ENCODE results near the gene B4GALNT3. TPM values are rescaled to one million over a fixed set of nuclear protein-coding genes. Genes with fewer than 3 reads are reported as not detected.

B4GALNT3 gene
- total and polyA plus RNA-seq, 10 of the 15 experiments (the other 5 are each of a cell fraction or from before 2014, with no cell fraction given): 0.05 to 4.2 (median 2.7) TPM; not detected in 1

DNA sequence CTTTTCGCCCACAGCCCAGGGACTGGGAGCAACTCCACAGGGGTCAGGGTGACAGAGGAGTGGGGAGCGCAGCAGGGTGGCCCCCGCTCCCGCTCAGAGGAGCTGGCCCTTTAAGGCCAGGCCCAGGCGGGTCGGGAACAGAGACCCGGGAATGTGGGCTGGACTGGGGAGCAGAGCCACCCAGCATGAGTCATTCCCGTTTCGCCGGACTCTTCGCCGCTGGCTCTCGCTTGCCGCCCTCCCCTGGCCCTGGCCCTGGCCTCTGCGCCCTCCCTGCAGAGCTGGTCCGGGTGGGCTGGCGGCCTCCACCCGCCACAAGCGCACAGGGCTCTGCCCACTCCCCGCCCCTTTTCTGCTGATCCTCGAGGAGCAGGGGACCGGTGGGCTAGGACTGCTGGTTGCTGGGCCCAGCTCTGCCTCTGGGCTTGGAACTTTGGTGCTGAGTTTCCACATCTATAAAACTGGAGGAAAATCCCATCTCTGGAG lies 110.7 kb downstream of the B4GALNT3 start:
- ChIA-PET RAD21 (ENCODE audit: unreplicated experiment) (interaction anchor here (0.9 to 1.4 kb wide), 5 partner anchors 240 to 523 kb away, joined by 3 read pairs; no protein-coding TSS in a partner anchor), SMC1A (ENCODE audit: uncharacterized antibody, unreplicated experiment) (interaction anchor here (0.8 to 1.6 kb wide), 4 partner anchors 54 to 1035 kb away, joined by 3 to 4 read pairs (median 3); partner anchors contain the start of gene RAD52), CTCF (interaction anchor here (0.7 to 5.2 kb wide), 12 partner anchors 16 to 547 kb away, joined by 3 to 50 read pairs (median 5); partner anchors contain the start of gene RAD52), POLR2A (interaction anchor here (1.2 kb wide), 1 partner anchor 246 kb away, joined by 3 read pairs; no protein-coding TSS in a partner anchor)
- H2AFZ ChIP-seq (ENCODE audit: control insufficient read depth, low read depth, low read length): no peak overlapping the region
- FAIRE-seq (no peak), DNase-seq (ENCODE audit: low read depth, low spot score) (no peak), ATAC-seq (no peak; the same call in 2 of the 3 replicates)
- no peak overlapping the region for H3K27ac ChIP-seq (ENCODE audit: control insufficient read depth, insufficient read depth)
- intact Hi-C loops (cut with micrococcal nuclease; ENCODE audit: unreplicated experiment) (no loop called here), in situ Hi-C loops (cut with MboI) (no loop called here)
- H3K36me3 ChIP-seq (ENCODE audit: control insufficient read depth in 2 of 2, insufficient read depth in 2 of 2, low read length in 1 of 2): no peaks in the 10 kb centered on the region
- no peaks in the 10 kb centered on the region for H3K4me1 ChIP-seq (ENCODE audit: control insufficient read depth, insufficient read depth, low read length)
- H3K9ac ChIP-seq (ENCODE audit: control insufficient read depth, insufficient read depth, low read length): no peak overlapping the region; the same call in 1 of the 2 replicates
- H4K20me1 ChIP-seq (ENCODE audit: control insufficient read depth, insufficient read depth): no peaks in the 10 kb centered on the region
- WGBS (ENCODE audit: insufficient coverage, insufficient replicate concordance, low lambda C conversion rate, missing lambda C conversion rate): 67% methylated on average over 17 of the region's 22 CpGs
- H3K4me3 ChIP-seq: no peak overlapping the region
- no peaks in the 10 kb centered on the region for H3K9me3 ChIP-seq (replicated peaks; ENCODE audit: control insufficient read depth, insufficient read depth, low read length)
- no peaks in the 10 kb centered on the region for H3K27me3 ChIP-seq (replicated peaks in 1 of 2; ENCODE audit: control insufficient read depth in 2 of 2, insufficient read depth in 2 of 2, low read length in 1 of 2)
- peak overlapping the region; percentile 92; the same call in 1 of the 2 replicates for H3K4me2 ChIP-seq (ENCODE audit: control insufficient read depth, insufficient read depth)
- TF ChIP-seq SMC3 (IDR thresholded peaks at IDR 0.05; ENCODE audit: borderline replicate concordance, low read length) (no peak), KLF5 (IDR thresholded peaks at IDR 0.05; ENCODE audit: partially characterized antibody) (no peak), IKZF1 (conservative IDR thresholded peaks at IDR 0.05) (no peak)
- no peaks in the 10 kb centered on the region for H3K79me2 ChIP-seq (ENCODE audit: control insufficient read depth, insufficient read depth, low read length)
- no TSS peak for BruUV-seq (replicated peaks)

DNA sequence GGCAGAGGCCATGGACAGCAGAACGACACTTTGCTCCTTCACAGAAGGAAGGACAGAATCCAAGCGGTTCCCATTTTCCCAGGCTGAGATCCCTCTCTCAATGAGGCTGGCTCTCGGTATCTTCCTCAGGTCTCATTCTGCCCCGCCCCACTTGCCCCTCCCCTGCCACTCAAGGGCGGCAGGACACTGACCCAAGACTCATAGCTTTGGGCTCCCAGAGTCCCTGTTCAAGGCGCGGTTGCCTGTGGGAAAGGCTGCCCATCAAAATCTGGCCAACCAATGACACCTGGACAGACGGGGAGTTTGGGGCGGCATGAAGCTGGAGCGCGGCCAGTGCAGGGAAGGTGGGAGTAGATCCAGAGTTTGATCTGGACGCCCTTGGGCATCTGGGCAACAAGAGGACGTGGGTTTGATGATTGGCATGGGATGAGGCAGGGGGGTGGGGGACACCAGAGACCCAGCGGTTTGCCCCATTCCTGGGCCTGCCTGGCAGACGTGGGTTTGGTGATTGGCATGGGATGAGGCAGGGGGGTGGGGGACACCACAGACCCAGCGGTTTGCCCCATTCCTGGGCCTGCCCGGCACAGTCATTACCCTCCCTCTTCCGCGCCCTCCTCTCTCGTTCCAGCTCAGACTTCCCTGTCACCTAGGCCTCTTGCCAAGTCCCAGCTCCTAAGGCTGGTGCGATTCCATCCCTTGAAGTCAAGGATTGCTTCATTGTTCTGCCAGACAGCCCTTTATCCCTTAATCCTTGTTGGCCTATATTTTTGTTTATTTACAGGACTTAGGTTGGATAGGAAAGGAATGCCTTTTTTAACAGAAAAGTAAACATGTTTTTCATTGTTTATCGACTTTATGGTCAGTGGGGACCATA lies 111.4 kb downstream of the B4GALNT3 start:
- no peaks in the 10 kb centered on the region for H3K36me3 ChIP-seq (ENCODE audit: control insufficient read depth in 2 of 2, insufficient read depth in 2 of 2, low read length in 1 of 2)
- in situ Hi-C loops (cut with MboI): no loop called here
- H3K27me3 ChIP-seq (replicated peaks in 1 of 2; ENCODE audit: control insufficient read depth in 2 of 2, insufficient read depth in 2 of 2, low read length in 1 of 2): no peaks in the 10 kb centered on the region
- ChIA-PET RAD21 (ENCODE audit: unreplicated experiment) (interaction anchor here (1.2 to 1.4 kb wide), 2 partner anchors 240 to 362 kb away, joined by 3 read pairs; no protein-coding TSS in a partner anchor), POLR2A (interaction anchor here (1.2 kb wide), 1 partner anchor 245 kb away, joined by 3 read pairs; no protein-coding TSS in a partner anchor), CTCF (interaction anchor here (0.7 to 5.2 kb wide), 6 partner anchors 51 to 546 kb away, joined by 3 to 50 read pairs (median 6); partner anchors contain the start of gene RAD52), SMC1A (ENCODE audit: uncharacterized antibody, unreplicated experiment) (interaction anchor here (0.8 to 1.6 kb wide), 5 partner anchors 181 to 1035 kb away, joined by 3 to 4 read pairs (median 3); partner anchors contain the start of genes RAD52 and WNK1)
- no peaks in the 10 kb centered on the region for H4K20me1 ChIP-seq (ENCODE audit: control insufficient read depth, insufficient read depth)
- ATAC-seq (no peak), DNase-seq (ENCODE audit: low read depth, low spot score) (no peak), FAIRE-seq (no peak)
- WGBS (ENCODE audit: insufficient coverage, insufficient replicate concordance, low lambda C conversion rate, missing lambda C conversion rate): 80% methylated on average over 21 of the region's 22 CpGs
- H3K9me3 ChIP-seq (replicated peaks; ENCODE audit: control insufficient read depth, insufficient read depth, low read length): no peaks in the 10 kb centered on the region
- intact Hi-C loops (cut with micrococcal nuclease; ENCODE audit: unreplicated experiment): no loop called here
- no peaks in the 10 kb centered on the region for H3K79me2 ChIP-seq (ENCODE audit: control insufficient read depth, insufficient read depth, low read length)
- H3K27ac ChIP-seq (ENCODE audit: control insufficient read depth, insufficient read depth): no peak overlapping the region
- BruUV-seq (replicated peaks): no TSS peak
- H2AFZ ChIP-seq (ENCODE audit: control insufficient read depth, low read depth, low read length): no peak overlapping the region
- H3K4me2 ChIP-seq (ENCODE audit: control insufficient read depth, insufficient read depth): no peak overlapping the region
- peaks cover 6% of the 10 kb centered on the region for H3K4me1 ChIP-seq (ENCODE audit: control insufficient read depth, insufficient read depth, low read length)
- no peak overlapping the region for H3K9ac ChIP-seq (ENCODE audit: control insufficient read depth, insufficient read depth, low read length)
- no peak overlapping the region for H3K4me3 ChIP-seq
- no peak for TF ChIP-seq CBFB (IDR thresholded peaks at IDR 0.05; ENCODE audit: low read depth)
- TF ChIP-seq BHLHE40 (IDR thresholded peaks at IDR 0.05; ENCODE audit: borderline replicate concordance in 1 of 2, low read depth in 2 of 2, low read length in 1 of 2): no peak
- TF ChIP-seq MYB (IDR thresholded peaks at IDR 0.05; ENCODE audit: borderline replicate concordance, low read depth, low read length): no peak
- TF ChIP-seq CEBPB (IDR thresholded peaks at IDR 0.05; ENCODE audit: borderline replicate concordance in 1 of 2, low read depth in 2 of 2, low read length in 2 of 2): no peak
- no peak for TF ChIP-seq GABPA (IDR thresholded peaks at IDR 0.05; ENCODE audit: low read depth)
- no peak for TF ChIP-seq CHD4 (IDR thresholded peaks at IDR 0.05)
- TF ChIP-seq, protein P1, sequence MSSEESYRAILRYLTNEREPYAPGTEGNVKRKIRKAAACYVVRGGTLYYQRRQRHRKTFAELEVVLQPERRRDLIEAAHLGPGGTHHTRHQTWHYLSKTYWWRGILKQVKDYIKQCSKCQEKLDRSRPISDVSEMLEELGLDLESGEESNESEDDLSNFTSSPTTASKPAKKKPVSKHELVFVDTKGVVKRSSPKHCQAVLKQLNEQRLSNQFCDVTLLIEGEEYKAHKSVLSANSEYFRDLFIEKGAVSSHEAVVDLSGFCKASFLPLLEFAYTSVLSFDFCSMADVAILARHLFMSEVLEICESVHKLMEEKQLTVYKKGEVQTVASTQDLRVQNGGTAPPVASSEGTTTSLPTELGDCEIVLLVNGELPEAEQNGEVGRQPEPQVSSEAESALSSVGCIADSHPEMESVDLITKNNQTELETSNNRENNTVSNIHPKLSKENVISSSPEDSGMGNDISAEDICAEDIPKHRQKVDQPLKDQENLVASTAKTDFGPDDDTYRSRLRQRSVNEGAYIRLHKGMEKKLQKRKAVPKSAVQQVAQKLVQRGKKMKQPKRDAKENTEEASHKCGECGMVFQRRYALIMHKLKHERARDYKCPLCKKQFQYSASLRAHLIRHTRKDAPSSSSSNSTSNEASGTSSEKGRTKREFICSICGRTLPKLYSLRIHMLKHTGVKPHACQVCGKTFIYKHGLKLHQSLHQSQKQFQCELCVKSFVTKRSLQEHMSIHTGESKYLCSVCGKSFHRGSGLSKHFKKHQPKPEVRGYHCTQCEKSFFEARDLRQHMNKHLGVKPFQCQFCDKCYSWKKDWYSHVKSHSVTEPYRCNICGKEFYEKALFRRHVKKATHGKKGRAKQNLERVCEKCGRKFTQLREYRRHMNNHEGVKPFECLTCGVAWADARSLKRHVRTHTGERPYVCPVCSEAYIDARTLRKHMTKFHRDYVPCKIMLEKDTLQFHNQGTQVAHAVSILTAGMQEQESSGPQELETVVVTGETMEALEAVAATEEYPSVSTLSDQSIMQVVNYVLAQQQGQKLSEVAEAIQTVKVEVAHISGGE (CRISPR knock-in tag; IDR thresholded peaks at IDR 0.05): no peak
- TF ChIP-seq RUNX3 (IDR thresholded peaks at IDR 0.05; ENCODE audit: low read length): no peak
- no peak for TF ChIP-seq FOXK2 (IDR thresholded peaks at IDR 0.05)

Measured in GM12878 (cell line).